Measurements from ENCODE around the gene FAM174B.
A peak's percentile ranks its signal among the peaks of the same experiment; 100 is the strongest.

The FAM174B gene

DNA sequence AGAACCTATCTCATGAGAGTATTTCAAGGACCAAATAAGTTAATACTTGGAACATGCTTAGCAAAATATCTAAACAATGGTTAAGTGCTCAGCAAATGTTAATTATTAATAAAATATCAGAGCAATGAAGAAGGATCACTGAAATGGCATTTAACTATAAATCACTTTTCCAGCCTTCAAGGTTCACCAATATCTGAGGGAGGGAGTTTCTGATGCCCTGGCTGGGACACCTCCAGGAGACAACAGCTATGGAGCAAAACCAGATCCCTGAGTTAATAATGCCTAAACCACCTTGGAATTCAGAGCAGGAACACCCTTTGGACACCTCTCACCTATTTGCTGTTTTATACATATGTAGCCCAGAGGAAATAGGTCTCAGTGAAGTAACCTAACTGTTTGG lies 6.4 kb upstream of the FAM174B start:
- TF ChIP-seq, protein P1, sequence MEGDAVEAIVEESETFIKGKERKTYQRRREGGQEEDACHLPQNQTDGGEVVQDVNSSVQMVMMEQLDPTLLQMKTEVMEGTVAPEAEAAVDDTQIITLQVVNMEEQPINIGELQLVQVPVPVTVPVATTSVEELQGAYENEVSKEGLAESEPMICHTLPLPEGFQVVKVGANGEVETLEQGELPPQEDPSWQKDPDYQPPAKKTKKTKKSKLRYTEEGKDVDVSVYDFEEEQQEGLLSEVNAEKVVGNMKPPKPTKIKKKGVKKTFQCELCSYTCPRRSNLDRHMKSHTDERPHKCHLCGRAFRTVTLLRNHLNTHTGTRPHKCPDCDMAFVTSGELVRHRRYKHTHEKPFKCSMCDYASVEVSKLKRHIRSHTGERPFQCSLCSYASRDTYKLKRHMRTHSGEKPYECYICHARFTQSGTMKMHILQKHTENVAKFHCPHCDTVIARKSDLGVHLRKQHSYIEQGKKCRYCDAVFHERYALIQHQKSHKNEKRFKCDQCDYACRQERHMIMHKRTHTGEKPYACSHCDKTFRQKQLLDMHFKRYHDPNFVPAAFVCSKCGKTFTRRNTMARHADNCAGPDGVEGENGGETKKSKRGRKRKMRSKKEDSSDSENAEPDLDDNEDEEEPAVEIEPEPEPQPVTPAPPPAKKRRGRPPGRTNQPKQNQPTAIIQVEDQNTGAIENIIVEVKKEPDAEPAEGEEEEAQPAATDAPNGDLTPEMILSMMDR (IDR thresholded peaks at IDR 0.05; ENCODE audit: low read depth, low read length, missing control alignments): no peak

DNA sequence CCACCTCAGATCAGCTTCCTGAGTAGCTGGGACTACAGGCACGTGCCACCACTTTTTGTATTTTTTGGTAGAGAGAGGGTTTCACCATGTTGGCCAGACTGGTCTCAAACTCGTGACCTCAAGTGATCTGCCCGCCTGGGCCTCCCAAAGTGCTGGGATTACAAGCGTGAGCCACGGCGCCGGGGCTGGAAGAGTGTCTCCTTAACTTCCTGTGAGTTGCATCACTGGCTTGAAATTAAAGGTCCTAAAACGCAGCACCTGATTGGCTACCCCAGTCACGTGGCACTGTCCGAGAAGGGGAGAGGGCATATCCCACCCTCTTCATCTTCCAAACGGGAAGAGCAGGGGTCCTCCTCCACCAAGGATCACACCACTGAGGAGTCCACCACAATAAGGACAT lies 5.5 kb upstream of the FAM174B start:
- DNase-seq (ENCODE audit: low read depth): no peak
- in situ Hi-C loops (cut with HindIII; ENCODE audit: low sequenced_read_pairs): no loop called here

More for the DNA sequence above, 6.4 kb upstream of the FAM174B start:
- no peak overlapping the region for H3K4me3 ChIP-seq (ENCODE audit: low read depth, low read length)
- in situ Hi-C loops (cut with HindIII; ENCODE audit: low sequenced_read_pairs): no loop called here
- no peak for DNase-seq (ENCODE audit: low read depth)

DNA sequence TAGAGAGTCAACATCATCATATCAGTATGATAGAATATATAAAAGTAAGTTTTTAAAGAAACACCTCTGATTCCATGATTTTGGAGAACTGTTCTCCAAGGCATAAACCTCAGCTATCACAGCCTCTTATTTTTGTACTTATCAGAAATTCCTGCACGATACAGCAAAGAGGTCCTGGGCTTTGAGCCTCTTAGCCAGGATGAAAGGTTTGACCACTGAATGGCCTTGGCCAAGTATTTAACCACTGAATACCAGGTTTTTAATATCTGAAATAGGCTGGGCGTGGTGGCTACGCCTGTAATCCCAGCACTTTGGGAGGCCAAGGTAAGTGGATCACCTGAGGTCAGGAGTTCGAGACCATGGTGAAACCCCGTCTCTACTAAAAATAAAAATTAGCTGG lies 1.9 kb upstream of the FAM174B start:
- TF ChIP-seq, protein P1 (IDR thresholded peaks at IDR 0.05; ENCODE audit: low read depth, low read length, missing control alignments): no peak
- no peak for DNase-seq (ENCODE audit: low read depth)
- no peak overlapping the region for H3K4me3 ChIP-seq (ENCODE audit: low read depth, low read length)
- in situ Hi-C loops (cut with HindIII; ENCODE audit: low sequenced_read_pairs): no loop called here

More for the DNA sequence above, 5.5 kb upstream of the FAM174B start:
- TF ChIP-seq, protein P1 (IDR thresholded peaks at IDR 0.05; ENCODE audit: low read depth, low read length, missing control alignments): no peak
- H3K4me3 ChIP-seq (ENCODE audit: low read depth, low read length): no peak overlapping the region

DNA sequence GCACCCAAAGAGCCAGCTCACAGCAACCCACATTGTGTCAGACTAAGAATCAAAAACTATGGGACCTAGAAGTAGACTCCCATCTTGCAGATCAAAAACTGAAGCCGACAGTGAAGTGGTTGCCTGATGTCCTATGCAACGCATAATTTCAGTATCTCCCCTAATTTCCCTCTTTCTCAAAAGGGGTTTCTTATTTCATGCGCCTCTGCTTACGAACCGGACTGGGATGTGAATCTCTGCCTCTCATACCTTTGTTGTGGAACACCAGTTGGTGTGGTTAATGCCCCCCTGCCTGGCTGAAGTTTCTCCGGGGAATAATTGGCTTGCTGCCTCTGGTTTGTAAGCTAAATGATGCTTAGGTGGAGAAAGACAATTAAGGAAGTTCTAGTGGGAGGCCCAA lies 514 bp upstream of the FAM174B start:
- peak overlapping the region; percentile 35 for H3K4me3 ChIP-seq (ENCODE audit: low read depth, low read length)
- TF ChIP-seq, protein P1 (IDR thresholded peaks at IDR 0.05; ENCODE audit: low read depth, low read length, missing control alignments): no peak
- no peak for DNase-seq (ENCODE audit: low read depth)
- in situ Hi-C loops (cut with HindIII; ENCODE audit: low sequenced_read_pairs): no loop called here

DNA sequence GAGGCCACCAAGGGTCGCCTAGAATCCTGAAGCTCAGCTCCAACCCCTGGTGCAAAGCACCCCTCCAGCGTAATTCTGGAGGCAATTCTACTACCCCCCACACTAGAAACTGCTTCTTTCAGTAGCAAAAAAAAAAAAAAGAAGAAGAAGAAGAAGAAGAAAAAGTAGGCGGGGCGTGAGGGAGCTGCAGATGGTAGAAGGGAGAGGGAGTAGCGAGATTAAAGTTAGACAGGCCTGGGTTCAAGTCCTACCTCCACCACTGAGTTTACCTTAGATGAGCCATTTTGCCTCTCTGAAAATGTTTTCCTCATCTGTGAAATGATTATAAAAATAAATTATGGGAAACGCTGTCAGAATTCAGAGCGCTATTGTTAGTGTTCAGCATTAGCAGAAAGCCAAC lies 913 bp downstream of the FAM174B start:
- in situ Hi-C loops (cut with HindIII; ENCODE audit: low sequenced_read_pairs): no loop called here
- H3K4me3 ChIP-seq (ENCODE audit: low read depth, low read length): peak overlapping the region; percentile 35
- DNase-seq (ENCODE audit: low read depth): no peak
- TF ChIP-seq, protein P1 (IDR thresholded peaks at IDR 0.05; ENCODE audit: low read depth, low read length, missing control alignments): no peak

DNA sequence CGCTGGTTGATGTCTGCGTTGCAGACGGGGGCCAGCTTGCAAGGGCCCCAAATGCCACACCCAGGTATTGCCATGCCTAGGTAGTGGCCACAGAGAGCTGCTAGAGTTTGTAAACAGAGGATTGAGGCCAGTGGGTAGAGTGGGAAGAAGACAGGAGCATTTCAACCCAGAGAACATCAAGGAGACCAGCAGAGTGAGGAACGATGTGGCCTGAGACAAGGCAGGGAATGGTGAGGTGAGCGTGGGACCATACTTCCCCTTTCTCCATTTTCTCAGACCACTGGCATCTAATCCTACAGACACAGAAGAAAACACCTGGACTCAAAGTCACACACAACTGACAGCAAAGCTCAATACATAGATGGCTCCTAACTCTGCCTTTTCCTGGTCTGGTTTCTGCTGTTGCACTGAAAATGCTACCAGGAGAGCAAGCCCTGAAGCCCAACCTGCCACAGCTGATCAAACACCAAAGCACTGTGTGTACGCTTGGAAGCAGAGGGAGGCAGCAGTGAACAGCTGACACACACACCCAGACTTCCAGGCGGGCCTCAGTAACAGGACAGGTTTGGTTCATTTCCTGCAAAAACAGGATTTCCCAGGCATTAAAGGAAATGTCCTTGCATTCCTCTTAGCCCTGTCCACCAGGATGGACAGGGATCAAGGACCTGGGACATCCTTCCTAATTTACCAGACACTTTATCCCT lies 1.6 kb downstream of the FAM174B start:
- in situ Hi-C loops (cut with HindIII; ENCODE audit: low sequenced_read_pairs): no loop called here
- TF ChIP-seq, protein P1 (IDR thresholded peaks at IDR 0.05; ENCODE audit: low read depth, low read length, missing control alignments): no peak
- H3K4me3 ChIP-seq (ENCODE audit: low read depth, low read length): no peak overlapping the region
- no peak for DNase-seq (ENCODE audit: low read depth)
